ENCODE results near the gene LAMA2. TPM values are rescaled to one million over a fixed set of nuclear protein-coding genes. Genes with fewer than 3 reads are reported as not detected.

LAMA2 gene
- total RNA-seq, 1 donor from 2014 or later = 0.65 TPM

GRCh38 chr6:129297592-129297991 is 414.7 kb downstream of the LAMA2 start:
- intact Hi-C loops (cut with micrococcal nuclease) = no loop called here
- DNase-seq (ENCODE audit: low spot score) = no peak
- no peaks in the 10 kb centered on the region for H3K4me1 Mint-ChIP-seq (ENCODE audit: low read depth)
- no peaks in the 10 kb centered on the region for H3K9me3 Mint-ChIP-seq
- H3K27ac Mint-ChIP-seq = no peak overlapping the region
- H3K4me3 Mint-ChIP-seq = no peak overlapping the region
- no peaks in the 10 kb centered on the region for H3K36me3 Mint-ChIP-seq (ENCODE audit: low read depth)
- peaks cover 11% of the 10 kb centered on the region for H3K27me3 Mint-ChIP-seq (ENCODE audit: insufficient read depth)

- Mint-ChIP-seq H3K9me3 (no peaks in the 10 kb centered on the region), H3K36me3 (ENCODE audit: low read depth) (no peaks in the 10 kb centered on the region), H3K27ac (no peak overlapping the region), H3K4me3 (no peak overlapping the region), H3K27me3 (ENCODE audit: insufficient read depth) (peaks cover 20% of the 10 kb centered on the region), H3K4me1 (ENCODE audit: low read depth) (no peaks in the 10 kb centered on the region)
- no peak for DNase-seq (ENCODE audit: low spot score)
- intact Hi-C loops (cut with micrococcal nuclease) = no loop called here
These were observed 419.7 kb downstream of the LAMA2 start for GRCh38 chr6:129302671-129303070.

- Mint-ChIP-seq H3K9me3 (no peaks in the 10 kb centered on the region), H3K4me1 (ENCODE audit: low read depth) (no peaks in the 10 kb centered on the region), H3K4me3 (no peak overlapping the region), H3K27me3 (ENCODE audit: insufficient read depth) (peaks cover 18% of the 10 kb centered on the region), H3K27ac (no peak overlapping the region), H3K36me3 (ENCODE audit: low read depth) (no peaks in the 10 kb centered on the region)
- intact Hi-C loops (cut with micrococcal nuclease) = no loop called here
- no peak for DNase-seq (ENCODE audit: low spot score)
These were observed 423.9 kb downstream of the LAMA2 start for GRCh38 chr6:129306826-129307225.

GRCh38 chr6:129307845-129308244 is 424.9 kb downstream of the LAMA2 start:
- no peaks in the 10 kb centered on the region for H3K36me3 Mint-ChIP-seq (ENCODE audit: low read depth)
- H3K4me1 Mint-ChIP-seq (ENCODE audit: low read depth) = no peaks in the 10 kb centered on the region
- intact Hi-C loops (cut with micrococcal nuclease) = no loop called here
- no peak overlapping the region for H3K4me3 Mint-ChIP-seq
- peaks cover 18% of the 10 kb centered on the region for H3K27me3 Mint-ChIP-seq (ENCODE audit: insufficient read depth)
- H3K9me3 Mint-ChIP-seq = no peaks in the 10 kb centered on the region
- no peak for DNase-seq (ENCODE audit: low spot score)
- no peak overlapping the region for H3K27ac Mint-ChIP-seq

- no peak overlapping the region for H3K27ac Mint-ChIP-seq
- H3K4me1 Mint-ChIP-seq (ENCODE audit: low read depth) = no peaks in the 10 kb centered on the region
- no peak for DNase-seq (ENCODE audit: low spot score)
- H3K4me3 Mint-ChIP-seq = no peak overlapping the region
- no peaks in the 10 kb centered on the region for H3K36me3 Mint-ChIP-seq (ENCODE audit: low read depth)
- H3K9me3 Mint-ChIP-seq = no peaks in the 10 kb centered on the region
- H3K27me3 Mint-ChIP-seq (ENCODE audit: insufficient read depth) = peaks cover 15% of the 10 kb centered on the region
- intact Hi-C loops (cut with micrococcal nuclease) = no loop called here
These were observed 426.2 kb downstream of the LAMA2 start for GRCh38 chr6:129309154-129309553.

GRCh38 chr6:129312880-129313279 is 429.9 kb downstream of the LAMA2 start:
- no peak overlapping the region for H3K27ac Mint-ChIP-seq
- no peak overlapping the region for H3K4me3 Mint-ChIP-seq
- H3K4me1 Mint-ChIP-seq (ENCODE audit: low read depth) = no peaks in the 10 kb centered on the region
- DNase-seq (ENCODE audit: low spot score) = no peak
- intact Hi-C loops (cut with micrococcal nuclease) = no loop called here
- peaks cover 10% of the 10 kb centered on the region for H3K27me3 Mint-ChIP-seq (ENCODE audit: insufficient read depth)
- no peaks in the 10 kb centered on the region for H3K9me3 Mint-ChIP-seq
- no peaks in the 10 kb centered on the region for H3K36me3 Mint-ChIP-seq (ENCODE audit: low read depth)

- intact Hi-C loops (cut with micrococcal nuclease) = no loop called here
- H3K27me3 Mint-ChIP-seq (ENCODE audit: insufficient read depth) = peaks cover 11% of the 10 kb centered on the region
- DNase-seq (ENCODE audit: low spot score) = no peak
- no peak overlapping the region for H3K4me3 Mint-ChIP-seq
- no peak overlapping the region for H3K27ac Mint-ChIP-seq
- no peaks in the 10 kb centered on the region for H3K36me3 Mint-ChIP-seq (ENCODE audit: low read depth)
- H3K4me1 Mint-ChIP-seq (ENCODE audit: low read depth) = no peaks in the 10 kb centered on the region
- no peaks in the 10 kb centered on the region for H3K9me3 Mint-ChIP-seq
These were observed 431.6 kb downstream of the LAMA2 start for GRCh38 chr6:129314575-129314974.

- Mint-ChIP-seq H3K4me1 (ENCODE audit: low read depth) (no peaks in the 10 kb centered on the region), H3K36me3 (ENCODE audit: low read depth) (no peaks in the 10 kb centered on the region), H3K9me3 (no peaks in the 10 kb centered on the region), H3K27ac (no peak overlapping the region), H3K4me3 (no peak overlapping the region), H3K27me3 (ENCODE audit: insufficient read depth) (peaks cover 15% of the 10 kb centered on the region)
- intact Hi-C loops (cut with micrococcal nuclease) = no loop called here
- DNase-seq (ENCODE audit: low spot score) = no peak
These were observed 435.2 kb downstream of the LAMA2 start for GRCh38 chr6:129317931-129318820.

GRCh38 chr6:129320892-129321291 is 438.0 kb downstream of the LAMA2 start:
- H3K27me3 Mint-ChIP-seq (ENCODE audit: insufficient read depth) = peaks cover 15% of the 10 kb centered on the region
- no peaks in the 10 kb centered on the region for H3K36me3 Mint-ChIP-seq (ENCODE audit: low read depth)
- DNase-seq (ENCODE audit: low spot score) = no peak
- no peaks in the 10 kb centered on the region for H3K4me1 Mint-ChIP-seq (ENCODE audit: low read depth)
- H3K9me3 Mint-ChIP-seq = no peaks in the 10 kb centered on the region
- intact Hi-C loops (cut with micrococcal nuclease) = no loop called here
- H3K27ac Mint-ChIP-seq = no peak overlapping the region
- H3K4me3 Mint-ChIP-seq = no peak overlapping the region

- no peaks in the 10 kb centered on the region for H3K9me3 Mint-ChIP-seq
- H3K4me3 Mint-ChIP-seq = no peak overlapping the region
- no peaks in the 10 kb centered on the region for H3K4me1 Mint-ChIP-seq (ENCODE audit: low read depth)
- no peaks in the 10 kb centered on the region for H3K36me3 Mint-ChIP-seq (ENCODE audit: low read depth)
- intact Hi-C loops (cut with micrococcal nuclease) = no loop called here
- DNase-seq (ENCODE audit: low spot score) = no peak
- H3K27me3 Mint-ChIP-seq (ENCODE audit: insufficient read depth) = peaks cover 12% of the 10 kb centered on the region
- H3K27ac Mint-ChIP-seq = no peak overlapping the region
These were observed 438.4 kb downstream of the LAMA2 start for GRCh38 chr6:129321303-129321702.

GRCh38 chr6:129324345-129324744 is 441.4 kb downstream of the LAMA2 start:
- H3K4me1 Mint-ChIP-seq (ENCODE audit: low read depth) = no peaks in the 10 kb centered on the region
- no peaks in the 10 kb centered on the region for H3K9me3 Mint-ChIP-seq
- no peak overlapping the region for H3K4me3 Mint-ChIP-seq
- DNase-seq (ENCODE audit: low spot score) = no peak
- intact Hi-C loops (cut with micrococcal nuclease) = no loop called here
- H3K27me3 Mint-ChIP-seq (ENCODE audit: insufficient read depth) = peaks cover 10% of the 10 kb centered on the region
- no peak overlapping the region for H3K27ac Mint-ChIP-seq
- H3K36me3 Mint-ChIP-seq (ENCODE audit: low read depth) = no peaks in the 10 kb centered on the region

- no peak overlapping the region for H3K27ac Mint-ChIP-seq
- no peaks in the 10 kb centered on the region for H3K9me3 Mint-ChIP-seq
- intact Hi-C loops (cut with micrococcal nuclease) = no loop called here
- no peak for DNase-seq (ENCODE audit: low spot score)
- H3K4me1 Mint-ChIP-seq (ENCODE audit: low read depth) = no peaks in the 10 kb centered on the region
- H3K36me3 Mint-ChIP-seq (ENCODE audit: low read depth) = no peaks in the 10 kb centered on the region
- H3K27me3 Mint-ChIP-seq (ENCODE audit: insufficient read depth) = peaks cover 8% of the 10 kb centered on the region
- H3K4me3 Mint-ChIP-seq = no peak overlapping the region
These were observed 446.7 kb downstream of the LAMA2 start for GRCh38 chr6:129329678-129330077.

- Mint-ChIP-seq H3K4me1 (ENCODE audit: low read depth) (no peaks in the 10 kb centered on the region), H3K36me3 (ENCODE audit: low read depth) (no peaks in the 10 kb centered on the region), H3K4me3 (no peak overlapping the region), H3K27me3 (ENCODE audit: insufficient read depth) (peaks cover 8% of the 10 kb centered on the region), H3K9me3 (no peaks in the 10 kb centered on the region), H3K27ac (no peak overlapping the region)
- DNase-seq (ENCODE audit: low spot score) = no peak
- intact Hi-C loops (cut with micrococcal nuclease) = no loop called here
These were observed 448.7 kb downstream of the LAMA2 start for GRCh38 chr6:129331450-129332138.
